ENCODE data around the gene REEP3.
"Not testable (repeated sequence)": the region's sequence is repeated elsewhere in the genome, so short reads cannot be mapped to it uniquely, and the experiment has no call there.

REEP3 gene

GRCh38 chr10:63520500-63521415, at the start of gene REEP3:
Gene REEP3 (plus strand): TSS chr10:63521401. CDS start chr10:63521546, 145 bp downstream.
- Histone ChIP-seq H3K4me3 (peak within 1 kb of the TSS; percentile 73), H3K36me3 (replicated peaks) (no peaks in the 10 kb centered on the region; the same call in 1 of the 2 replicates), H3K4me1 (peaks cover 15% of the 10 kb centered on the region), H3K27me3 (ENCODE audit: low read depth) (no peaks in the 10 kb centered on the region), H3K9me3 (peaks cover 9% of the 10 kb centered on the region)
- peak; percentile 17 to 69 for DNase-seq (ENCODE audit: low spot score in 2 of 2)
- in situ Hi-C loops (cut with MboI; ENCODE audit: low sequenced_read_pairs), result no loop called here

GRCh38 chr10:63474488-63474887, 46.7 kb upstream of the REEP3 start:
- Histone ChIP-seq H3K9me3 (no peaks in the 10 kb centered on the region), H3K4me1 (no peaks in the 10 kb centered on the region), H3K27me3 (ENCODE audit: low read depth) (no peaks in the 10 kb centered on the region), H3K36me3 (replicated peaks) (no peaks in the 10 kb centered on the region), H3K4me3 (no peak overlapping the region)
- in situ Hi-C loops (cut with MboI; ENCODE audit: low sequenced_read_pairs), result no loop called here
- DNase-seq (ENCODE audit: low spot score in 2 of 2), result no peak

- no peak overlapping the region for H3K4me3 ChIP-seq
- in situ Hi-C loops (cut with MboI; ENCODE audit: low sequenced_read_pairs), result no loop called here
- no peaks in the 10 kb centered on the region for H3K9me3 ChIP-seq
- no peaks in the 10 kb centered on the region for H3K27me3 ChIP-seq (ENCODE audit: low read depth)
- no peaks in the 10 kb centered on the region for H3K36me3 ChIP-seq (replicated peaks)
- DNase-seq (ENCODE audit: low spot score in 2 of 2), result no peak
- H3K4me1 ChIP-seq, result peaks cover 5% of the 10 kb centered on the region; the same call in 1 of the 2 replicates
These were observed 43.3 kb upstream of the REEP3 start for GRCh38 chr10:63477927-63478326.

GRCh38 chr10:63478564-63478963, 42.6 kb upstream of the REEP3 start:
- H3K4me1 ChIP-seq, result peaks cover 6% of the 10 kb centered on the region; the same call in 1 of the 2 replicates
- no peaks in the 10 kb centered on the region for H3K27me3 ChIP-seq (ENCODE audit: low read depth)
- H3K9me3 ChIP-seq, result no peaks in the 10 kb centered on the region
- no peak overlapping the region for H3K4me3 ChIP-seq
- in situ Hi-C loops (cut with MboI; ENCODE audit: low sequenced_read_pairs), result no loop called here
- DNase-seq (ENCODE audit: low spot score in 2 of 2), result no peak
- no peaks in the 10 kb centered on the region for H3K36me3 ChIP-seq (replicated peaks)

- no peaks in the 10 kb centered on the region for H3K9me3 ChIP-seq
- peaks cover 9% of the 10 kb centered on the region; the same call in 1 of the 2 replicates for H3K4me1 ChIP-seq
- no peak for DNase-seq (ENCODE audit: low spot score in 2 of 2)
- H3K4me3 ChIP-seq, result no peak overlapping the region
- in situ Hi-C loops (cut with MboI; ENCODE audit: low sequenced_read_pairs), result no loop called here
- no peaks in the 10 kb centered on the region for H3K27me3 ChIP-seq (ENCODE audit: low read depth)
- no peaks in the 10 kb centered on the region for H3K36me3 ChIP-seq (replicated peaks)
These were observed 41.0 kb upstream of the REEP3 start for GRCh38 chr10:63480237-63480636.

- Histone ChIP-seq H3K27me3 (ENCODE audit: low read depth) (no peaks in the 10 kb centered on the region), H3K9me3 (no peaks in the 10 kb centered on the region), H3K36me3 (replicated peaks) (no peaks in the 10 kb centered on the region), H3K4me1 (peaks cover 9% of the 10 kb centered on the region; the same call in 1 of the 2 replicates), H3K4me3 (no peak overlapping the region)
- in situ Hi-C loops (cut with MboI; ENCODE audit: low sequenced_read_pairs), result no loop called here
- DNase-seq (ENCODE audit: low spot score in 2 of 2), result no peak
These were observed 39.3 kb upstream of the REEP3 start for GRCh38 chr10:63481815-63482421.

- no peak overlapping the region for H3K4me3 ChIP-seq
- in situ Hi-C loops (cut with MboI; ENCODE audit: low sequenced_read_pairs), result no loop called here
- H3K27me3 ChIP-seq (ENCODE audit: low read depth), result no peaks in the 10 kb centered on the region
- H3K4me1 ChIP-seq, result peaks cover 9% of the 10 kb centered on the region; the same call in 1 of the 2 replicates
- DNase-seq (ENCODE audit: low spot score in 2 of 2), result no peak
- no peaks in the 10 kb centered on the region for H3K36me3 ChIP-seq (replicated peaks)
- H3K9me3 ChIP-seq, result no peaks in the 10 kb centered on the region
These were observed 37.2 kb upstream of the REEP3 start for GRCh38 chr10:63483983-63484382.

- Histone ChIP-seq H3K9me3 (no peaks in the 10 kb centered on the region), H3K4me1 (peaks cover 4% of the 10 kb centered on the region; the same call in 1 of the 2 replicates), H3K36me3 (replicated peaks) (no peaks in the 10 kb centered on the region), H3K4me3 (no peak overlapping the region), H3K27me3 (ENCODE audit: low read depth) (no peaks in the 10 kb centered on the region)
- in situ Hi-C loops (cut with MboI; ENCODE audit: low sequenced_read_pairs), result no loop called here
- DNase-seq (ENCODE audit: low spot score in 2 of 2), result no peak
These were observed 33.2 kb upstream of the REEP3 start for GRCh38 chr10:63487990-63488389.

GRCh38 chr10:63489838-63490237, 31.4 kb upstream of the REEP3 start:
- H3K27me3 ChIP-seq (ENCODE audit: low read depth), result no peaks in the 10 kb centered on the region
- DNase-seq (ENCODE audit: low spot score in 2 of 2), result no peak
- no peaks in the 10 kb centered on the region for H3K9me3 ChIP-seq
- in situ Hi-C loops (cut with MboI; ENCODE audit: low sequenced_read_pairs), result no loop called here
- H3K36me3 ChIP-seq (replicated peaks), result no peaks in the 10 kb centered on the region
- H3K4me3 ChIP-seq, result no peak overlapping the region
- peaks cover 3% of the 10 kb centered on the region for H3K4me1 ChIP-seq

- Histone ChIP-seq H3K36me3 (replicated peaks) (no peaks in the 10 kb centered on the region), H3K9me3 (no peaks in the 10 kb centered on the region), H3K27me3 (ENCODE audit: low read depth) (no peaks in the 10 kb centered on the region), H3K4me3 (no peak overlapping the region), H3K4me1 (peaks cover 4% of the 10 kb centered on the region)
- no peak for DNase-seq (ENCODE audit: low spot score in 2 of 2)
- in situ Hi-C loops (cut with MboI; ENCODE audit: low sequenced_read_pairs), result no loop called here
These were observed 29.4 kb upstream of the REEP3 start for GRCh38 chr10:63491588-63492316.

- H3K27me3 ChIP-seq (ENCODE audit: low read depth); H3K9me3 ChIP-seq; H3K4me1 ChIP-seq; H3K36me3 ChIP-seq (replicated peaks); H3K4me3 ChIP-seq; in situ Hi-C loops (cut with MboI; ENCODE audit: low sequenced_read_pairs); DNase-seq (ENCODE audit: low spot score in 2 of 2): not testable (repeated sequence)
These were observed 28.9 kb upstream of the REEP3 start for GRCh38 chr10:63492317-63492690.

GRCh38 chr10:63493004-63493403, 28.2 kb upstream of the REEP3 start:
- H3K4me3 ChIP-seq, result no peak overlapping the region
- no peaks in the 10 kb centered on the region for H3K27me3 ChIP-seq (ENCODE audit: low read depth)
- H3K4me1 ChIP-seq, result peaks cover 4% of the 10 kb centered on the region
- no peak for DNase-seq (ENCODE audit: low spot score in 2 of 2)
- in situ Hi-C loops (cut with MboI; ENCODE audit: low sequenced_read_pairs), result no loop called here
- no peaks in the 10 kb centered on the region for H3K36me3 ChIP-seq (replicated peaks)
- H3K9me3 ChIP-seq, result no peaks in the 10 kb centered on the region

- in situ Hi-C loops (cut with MboI; ENCODE audit: low sequenced_read_pairs), result no loop called here
- peak; percentile 22 to 62 for DNase-seq (ENCODE audit: low spot score in 2 of 2)
- H3K27me3 ChIP-seq (ENCODE audit: low read depth), result no peaks in the 10 kb centered on the region
- no peaks in the 10 kb centered on the region for H3K9me3 ChIP-seq
- H3K4me1 ChIP-seq, result peaks cover 4% of the 10 kb centered on the region
- no peak overlapping the region for H3K4me3 ChIP-seq
- no peaks in the 10 kb centered on the region for H3K36me3 ChIP-seq (replicated peaks)
These were observed 26.2 kb upstream of the REEP3 start for GRCh38 chr10:63494951-63495350.

GRCh38 chr10:63496561-63496960, 24.6 kb upstream of the REEP3 start:
- in situ Hi-C loops (cut with MboI; ENCODE audit: low sequenced_read_pairs), result no loop called here
- H3K9me3 ChIP-seq, result no peaks in the 10 kb centered on the region
- no peak overlapping the region for H3K4me3 ChIP-seq
- DNase-seq (ENCODE audit: low spot score in 2 of 2), result no peak
- H3K36me3 ChIP-seq (replicated peaks), result no peaks in the 10 kb centered on the region
- H3K4me1 ChIP-seq, result peaks cover 4% of the 10 kb centered on the region
- no peaks in the 10 kb centered on the region for H3K27me3 ChIP-seq (ENCODE audit: low read depth)

All from HAP-1 (cell line).